Central memory CD4-positive, alpha-beta T cell (primary cell): ENCODE data around the gene ABHD5.

Experiments
- DNase-seq: peaks from one replicate; pipeline ENCODE4 v3.0.0; 2022

The ABHD5 gene

GRCh38 chr3:43686333-43686699 lies 4.4 kb upstream of the ABHD5 start:
- no peak for DNase-seq

GRCh38 chr3:43686700-43687498 lies 3.8 kb upstream of the ABHD5 start:
- no peak for DNase-seq

GRCh38 chr3:43687499-43687811 lies 3.3 kb upstream of the ABHD5 start:
- DNase-seq = no peak

- no peak for DNase-seq
These were observed 2.5 kb upstream of the ABHD5 start for GRCh38 chr3:43688245-43688650.

- DNase-seq = no peak
These were observed 1.6 kb upstream of the ABHD5 start for GRCh38 chr3:43689166-43689565.

- no peak for DNase-seq
These were observed 855 bp upstream of the ABHD5 start for GRCh38 chr3:43689766-43690399.

- DNase-seq = peak; percentile 12
These were observed 620 bp downstream of the ABHD5 start for GRCh38 chr3:43691120-43691995.

- no peak for DNase-seq
These were observed 1.5 kb downstream of the ABHD5 start for GRCh38 chr3:43692085-43692855.

GRCh38 chr3:43692971-43693370 lies 2.2 kb downstream of the ABHD5 start:
- DNase-seq = no peak

- DNase-seq = no peak
These were observed 2.9 kb downstream of the ABHD5 start for GRCh38 chr3:43693594-43693993.

- no peak for DNase-seq
These were observed 4.7 kb downstream of the ABHD5 start for GRCh38 chr3:43695443-43695842.

- DNase-seq = no peak
These were observed 5.1 kb downstream of the ABHD5 start for GRCh38 chr3:43695863-43696262.

- DNase-seq = no peak
These were observed 5.7 kb downstream of the ABHD5 start for GRCh38 chr3:43696441-43696840.

GRCh38 chr3:43696881-43697280 lies 6.1 kb downstream of the ABHD5 start:
- no peak for DNase-seq

GRCh38 chr3:43699864-43700263 lies 9.1 kb downstream of the ABHD5 start:
- DNase-seq = no peak

- no peak for DNase-seq
These were observed 14.0 kb downstream of the ABHD5 start for GRCh38 chr3:43704697-43705096.

- DNase-seq = no peak
These were observed 15.6 kb downstream of the ABHD5 start for GRCh38 chr3:43706342-43706741.

GRCh38 chr3:43707266-43707665 lies 16.5 kb downstream of the ABHD5 start:
- no peak for DNase-seq

GRCh38 chr3:43707998-43708397 lies 17.3 kb downstream of the ABHD5 start:
- DNase-seq = no peak

- DNase-seq = no peak
These were observed 18.3 kb downstream of the ABHD5 start for GRCh38 chr3:43709022-43709421.

GRCh38 chr3:43710607-43711006 lies 19.9 kb downstream of the ABHD5 start:
- DNase-seq = no peak

GRCh38 chr3:43718296-43718695 lies 27.6 kb downstream of the ABHD5 start:
- no peak for DNase-seq
